ENCODE data around the gene TMC6.
A peak's percentile ranks its signal among the peaks of the same experiment; 100 is the strongest.

- TF ChIP-seq CTCF (IDR thresholded peaks at IDR 0.05; ENCODE audit: low read depth, low read length, poor library complexity, severe bottlenecking) (peak; percentile 25), EZH2phosphoT487 (IDR thresholded peaks at IDR 0.05; ENCODE audit: borderline replicate concordance, low read length) (no peak)
These were observed 46.5 kb upstream of the TMC6 start for GRCh38 chr17:78174870-78175642.
